HepG2 (cell line): ENCODE results near the gene MT1HL1. TPM values are rescaled to one million over a fixed set of nuclear protein-coding genes. Genes with fewer than 3 reads are reported as not detected.

Source experiments
- ATAC-seq: fragments of 200-7000 bp; cut with Tn5 transposase; 3 replicates; pipeline ENCODE4 v1.9.1; 2020; ENCODE audit warnings: mild to moderate bottlenecking, moderate library complexity
- BruUV-seq: library from RNA; stranded (reverse); fragments of 400-500 nt; replicated peaks from 2 replicates; lab custom pipeline; 2021; lab: Mats Ljungman, UMichigan
- CTCF ChIA-PET: fragments of 300-600 bp; formaldehyde crosslinking; extraction: SDS; loops from one replicate; lab custom pipeline; 2021; ENCODE audit warnings: low total read pairs, inconsistent platforms, low intra/inter-chr PET ratio; lab: Yijun Ruan, JAX
- POLR2A ChIA-PET: fragments of 350-600 bp; sonication (Branson Sonifier 250); formaldehyde crosslinking; loops from one replicate; lab custom pipeline; 2020; ENCODE audit warnings: antibody characterized with exemption, inconsistent platforms; lab: Yijun Ruan, JAX
- DNase-seq: peaks from one replicate; pipeline ENCODE4 v3.0.0-alpha.2; 2015; ENCODE audit warnings: low spot score
- FAIRE-seq: peaks from 3 replicates; lab custom pipeline; 2011; peaks lifted over from hg19 to GRCh38; lab: Jason Lieb, UNC
- H2AFZ ChIP-seq: one replicate; pipeline ENCODE4 v1.6.1; 2011; ENCODE audit warnings: low read length, inconsistent platforms
- H3K27ac ChIP-seq: fragments of 300-600 bp; 3 replicates; pipeline ENCODE4 v1.8.0; 2011; ENCODE audit warnings: mixed run types, mild to moderate bottlenecking, mixed read lengths, low read length, inconsistent platforms; ENCODE audit not compliant: insufficient read depth; ENCODE audit errors: extremely low read length
- H3K27me3 ChIP-seq, 2 experiments: fragments of 200-600 bp in 1 of 2; 2 replicates in 1 of 2; 3 replicates in 1 of 2; pipeline versions ENCODE4 v1.6.0 to v1.8.0; 2011; ENCODE audit warnings: low read length in 2 of 2, mild to moderate bottlenecking in 2 of 2, moderate library complexity in 2 of 2, inconsistent platforms in 1 of 2; ENCODE audit not compliant: insufficient read depth in 2 of 2, control insufficient read depth in 1 of 2
- H3K36me3 ChIP-seq, 2 experiments: fragments of 200-600 bp in 1 of 2; replicated peaks in 1 of 2; 2 replicates in 1 of 2; 3 replicates in 1 of 2; pipeline versions ENCODE4 v1.5.1 to v1.8.0; 2011; ENCODE audit warnings: low read length in 2 of 2, inconsistent platforms in 1 of 2; ENCODE audit not compliant: insufficient read depth in 2 of 2, control insufficient read depth in 1 of 2
- H3K4me1 ChIP-seq: 2 replicates; pipeline ENCODE4 v1.5.1; 2012; ENCODE audit warnings: low read length, inconsistent platforms; ENCODE audit not compliant: insufficient read depth
- H3K4me2 ChIP-seq: 2 replicates; pipeline ENCODE4 v1.6.0; 2011; ENCODE audit warnings: low read depth, low read length, inconsistent platforms
- H3K4me3 ChIP-seq, 3 experiments: fragments of 200-600 bp in 1 of 3; sonication (generic), shearing (Covaris generic) in 1 of 3; replicated peaks in 1 of 3; 2 replicates each; pipeline ENCODE4 v1.5.1; 2011 to 2016; ENCODE audit warnings: low read length in 3 of 3, inconsistent platforms in 2 of 3, low read depth in 2 of 3, mild to moderate bottlenecking in 2 of 3, control low read depth in 1 of 3, mixed read lengths in 1 of 3; ENCODE audit not compliant: insufficient read depth in 1 of 3
- H3K79me2 ChIP-seq: one replicate; pipeline ENCODE4 v1.6.1; 2011; ENCODE audit warnings: low read length, inconsistent platforms; ENCODE audit not compliant: insufficient read depth
- H3K9ac ChIP-seq: 2 replicates; pipeline ENCODE4 v1.6.0; 2011; ENCODE audit warnings: mild to moderate bottlenecking, low read depth, low read length, inconsistent platforms; ENCODE audit not compliant: insufficient read depth
- H3K9me3 ChIP-seq: 2 replicates; pipeline ENCODE4 v1.5.1; 2012; ENCODE audit warnings: mild to moderate bottlenecking, low read length
- H4K20me1 ChIP-seq: 2 replicates; pipeline ENCODE4 v1.6.0; 2011; ENCODE audit warnings: inconsistent platforms, mild to moderate bottlenecking, low read length, moderate library complexity; ENCODE audit not compliant: insufficient read depth
- CENPT ChIP-seq: sonication (generic); formaldehyde crosslinking; IDR thresholded peaks from 2 replicates; pipeline ENCODE4 v1.8.0; 2022; ENCODE audit warnings: low read depth, mild to moderate bottlenecking, moderate library complexity, missing genetic modification reagents
- SPEN ChIP-seq: sonication (generic); formaldehyde crosslinking; IDR thresholded peaks from 2 replicates; pipeline ENCODE4 v1.5.1; 2020; ENCODE audit warnings: low read depth, mild to moderate bottlenecking, missing genetic modification reagents
- USF2 ChIP-seq, 2 experiments: sonication (generic) in 1 of 2; formaldehyde crosslinking in 1 of 2; IDR thresholded peaks; 2 replicates each; pipeline versions ENCODE4 v1.5.1 to v1.6.1; 2011 to 2020; ENCODE audit warnings: borderline replicate concordance in 1 of 2, low read depth in 1 of 2, low read length in 1 of 2, mild to moderate bottlenecking in 1 of 2, missing genetic modification reagents in 1 of 2, moderate library complexity in 1 of 2
- ZNF580 ChIP-seq: IDR thresholded peaks from 2 replicates; pipeline ENCODE4 v1.6.1; 2016; ENCODE audit warnings: low read depth, borderline replicate concordance
- ZUFSP ChIP-seq: sonication (generic); formaldehyde crosslinking; IDR thresholded peaks from 2 replicates; pipeline ENCODE4 v1.9.0; 2021; ENCODE audit warnings: missing genetic modification reagents, mild to moderate bottlenecking, borderline replicate concordance
- in situ Hi-C: cut with HindIII; loops from 2 replicates; pipeline ENCODE4 v1.10.0; 2017; ENCODE audit warnings: low pct_unique_long_range_greater_than_20kb; ENCODE audit not compliant: extremely low pct_ligation_motif_present
- intact Hi-C: fragments of 100-400 bp; cut with micrococcal nuclease; formaldehyde crosslinking; loops from one replicate; pipeline ENCODE4 v1.10.0; 2022; ENCODE audit not compliant: unreplicated experiment
- polyA plus RNA-seq, 8 experiments: library from polyadenylated mRNA; depleted of rRNA in 3 of 8; stranded (reverse) in 7 of 8; unstranded in 1 of 8; fragments of >200 nt; fragmentation: Illumina TruSeq in 4 of 8; extraction: Trizol in 4 of 8; gene quantifications; 2 replicates each; pipeline versions ENCODE4 v1.2.1 to v1.2.3, GENCODE V29; 2011 to 2016; ENCODE audit warnings: low read depth in 4 of 8, missing spikeins in 1 of 8, mixed read lengths in 1 of 8; ENCODE audit not compliant: insufficient read depth in 1 of 8
- total RNA-seq, 5 experiments: library from RNA; depleted of rRNA; stranded (reverse); fragments of >200 nt; fragmentation: Illumina TruSeq; extraction: Trizol; gene quantifications; 2 replicates each; pipeline ENCODE4 v1.2.3, GENCODE V29; 2016; ENCODE audit warnings: low read depth in 1 of 5
- TF ChIP-seq, protein P1 (sequence below): IDR thresholded peaks from 2 replicates; pipeline ENCODE4 v1.6.1; 2016; ENCODE audit warnings: low read depth, control low read depth
- TF ChIP-seq, protein P2 (sequence below): sonication (generic); formaldehyde crosslinking; conservative IDR thresholded peaks from 2 replicates; pipeline ENCODE4 v1.8.0; 2022; ENCODE audit warnings: missing genetic modification reagents
- TF ChIP-seq, protein P3 (sequence below): IDR thresholded peaks from 2 replicates; pipeline ENCODE4 v1.6.1; 2016; ENCODE audit warnings: control low read depth
- TF ChIP-seq, protein P4 (sequence below): sonication (generic); formaldehyde crosslinking; IDR thresholded peaks from 2 replicates; pipeline ENCODE4 v1.9.0; 2022; ENCODE audit warnings: low read depth, missing genetic modification reagents

MT1HL1 gene
- total and polyA plus RNA-seq, 2 of the 13 experiments (the other 11 are each of a cell fraction or from before 2014, with no cell fraction given) = not detected

DNA sequence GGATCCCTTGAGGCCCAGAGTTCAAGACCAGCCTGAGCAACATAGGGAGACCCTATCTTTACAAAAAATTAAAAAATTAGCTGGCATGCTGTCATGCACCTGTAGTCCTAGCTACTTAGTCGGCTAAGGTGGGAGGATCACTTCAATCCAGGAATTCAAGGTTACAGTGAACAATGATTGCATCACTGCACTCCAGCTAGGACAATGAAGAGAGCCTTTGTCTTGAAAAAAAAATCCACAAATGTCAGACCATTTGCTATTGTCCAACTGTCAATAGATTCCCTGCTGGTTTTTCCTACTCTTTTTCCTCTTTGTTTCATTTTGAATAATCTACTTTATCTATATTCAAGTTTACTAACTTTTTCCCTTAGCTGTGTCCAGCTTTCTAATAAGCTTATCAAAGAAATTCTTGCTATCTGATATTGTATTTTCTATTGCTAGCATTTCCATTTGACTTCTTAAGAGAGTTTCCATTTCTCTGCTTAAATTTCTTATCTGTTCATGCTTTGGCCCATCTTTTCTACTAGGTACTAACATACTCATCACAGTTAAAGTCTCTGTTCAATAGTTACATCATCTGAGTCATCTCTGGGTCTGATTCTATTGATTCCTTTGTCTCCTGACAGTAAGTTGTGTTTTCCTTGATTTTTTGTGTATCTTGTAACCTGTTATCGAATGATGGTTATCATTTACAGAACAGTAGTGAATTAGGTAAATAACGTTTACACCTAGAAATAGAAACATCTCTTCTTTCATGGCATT is 14.8 kb downstream of the MT1HL1 start (continued):
- TF ChIP-seq, protein P1, sequence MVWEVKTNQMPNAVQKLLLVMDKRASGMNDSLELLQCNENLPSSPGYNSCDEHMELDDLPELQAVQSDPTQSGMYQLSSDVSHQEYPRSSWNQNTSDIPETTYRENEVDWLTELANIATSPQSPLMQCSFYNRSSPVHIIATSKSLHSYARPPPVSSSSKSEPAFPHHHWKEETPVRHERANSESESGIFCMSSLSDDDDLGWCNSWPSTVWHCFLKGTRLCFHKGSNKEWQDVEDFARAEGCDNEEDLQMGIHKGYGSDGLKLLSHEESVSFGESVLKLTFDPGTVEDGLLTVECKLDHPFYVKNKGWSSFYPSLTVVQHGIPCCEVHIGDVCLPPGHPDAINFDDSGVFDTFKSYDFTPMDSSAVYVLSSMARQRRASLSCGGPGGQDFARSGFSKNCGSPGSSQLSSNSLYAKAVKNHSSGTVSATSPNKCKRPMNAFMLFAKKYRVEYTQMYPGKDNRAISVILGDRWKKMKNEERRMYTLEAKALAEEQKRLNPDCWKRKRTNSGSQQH (CRISPR knock-in tag) = no peak
- TF ChIP-seq USF2 (IDR thresholded peaks at IDR 0.05; ENCODE audit: low read depth, low read length) = no peak
- no peak for TF ChIP-seq USF2 (CRISPR knock-in tag; IDR thresholded peaks at IDR 0.05; ENCODE audit: borderline replicate concordance)

DNA sequence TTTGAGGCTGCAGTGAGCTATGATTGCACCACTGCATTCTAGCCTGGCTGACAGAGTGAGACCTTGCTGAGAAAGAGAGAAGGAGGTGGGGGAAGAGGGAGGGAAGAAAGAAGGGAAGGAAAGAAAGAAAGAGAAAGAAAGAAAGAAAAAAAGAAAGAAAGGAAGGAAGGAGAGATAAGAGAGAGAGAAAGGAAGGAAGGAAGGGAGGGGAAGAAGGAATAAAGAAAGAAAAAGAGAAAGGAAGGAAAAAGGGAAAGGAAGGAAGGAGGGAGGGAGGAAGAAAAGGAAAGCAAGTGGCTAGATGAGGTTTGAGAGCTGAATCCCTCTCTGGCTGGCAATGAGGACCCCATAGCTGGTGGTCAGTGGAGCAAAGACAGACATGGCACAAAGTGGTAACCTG is 20.4 kb downstream of the MT1HL1 start:
- H3K4me2 ChIP-seq = no peak overlapping the region
- no peak for FAIRE-seq
- ChIA-PET POLR2A (no interaction called here), CTCF (no interaction called here)
- no peaks in the 10 kb centered on the region for H3K79me2 ChIP-seq
- H2AFZ ChIP-seq = no peak overlapping the region
- no peak for ATAC-seq
- H3K9me3 ChIP-seq = 0 out of 2 replicates have a peak, but pooled peaks cover 4% of the 10 kb centered on the region
- in situ Hi-C loops = no loop called here
- no peak overlapping the region for H3K9ac ChIP-seq
- H3K4me1 ChIP-seq = no peaks in the 10 kb centered on the region
- no peak overlapping the region for H3K27ac ChIP-seq
- no TSS peak for BruUV-seq
- peaks cover 0 to 7% of the 10 kb centered on the region in 2 experiments; a peak in 2 of 5 replicates for H3K27me3 ChIP-seq
- no peaks in the 10 kb centered on the region for H4K20me1 ChIP-seq
- intact Hi-C loops = no loop called here
- no peak overlapping the region for H3K4me3 ChIP-seq
- no peaks in the 10 kb centered on the region for H3K36me3 ChIP-seq
- DNase-seq = no peak
- TF ChIP-seq, protein P2, sequence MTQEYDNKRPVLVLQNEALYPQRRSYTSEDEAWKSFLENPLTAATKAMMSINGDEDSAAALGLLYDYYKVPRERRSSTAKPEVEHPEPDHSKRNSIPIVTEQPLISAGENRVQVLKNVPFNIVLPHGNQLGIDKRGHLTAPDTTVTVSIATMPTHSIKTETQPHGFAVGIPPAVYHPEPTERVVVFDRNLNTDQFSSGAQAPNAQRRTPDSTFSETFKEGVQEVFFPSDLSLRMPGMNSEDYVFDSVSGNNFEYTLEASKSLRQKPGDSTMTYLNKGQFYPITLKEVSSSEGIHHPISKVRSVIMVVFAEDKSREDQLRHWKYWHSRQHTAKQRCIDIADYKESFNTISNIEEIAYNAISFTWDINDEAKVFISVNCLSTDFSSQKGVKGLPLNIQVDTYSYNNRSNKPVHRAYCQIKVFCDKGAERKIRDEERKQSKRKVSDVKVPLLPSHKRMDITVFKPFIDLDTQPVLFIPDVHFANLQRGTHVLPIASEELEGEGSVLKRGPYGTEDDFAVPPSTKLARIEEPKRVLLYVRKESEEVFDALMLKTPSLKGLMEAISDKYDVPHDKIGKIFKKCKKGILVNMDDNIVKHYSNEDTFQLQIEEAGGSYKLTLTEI (CRISPR knock-in tag) = no peak
- TF ChIP-seq ZUFSP (no peak), ZNF580 (CRISPR knock-in tag) (no peak), CENPT (CRISPR knock-in tag) (no peak), SPEN (CRISPR knock-in tag) (no peak)
- TF ChIP-seq, protein P3, sequence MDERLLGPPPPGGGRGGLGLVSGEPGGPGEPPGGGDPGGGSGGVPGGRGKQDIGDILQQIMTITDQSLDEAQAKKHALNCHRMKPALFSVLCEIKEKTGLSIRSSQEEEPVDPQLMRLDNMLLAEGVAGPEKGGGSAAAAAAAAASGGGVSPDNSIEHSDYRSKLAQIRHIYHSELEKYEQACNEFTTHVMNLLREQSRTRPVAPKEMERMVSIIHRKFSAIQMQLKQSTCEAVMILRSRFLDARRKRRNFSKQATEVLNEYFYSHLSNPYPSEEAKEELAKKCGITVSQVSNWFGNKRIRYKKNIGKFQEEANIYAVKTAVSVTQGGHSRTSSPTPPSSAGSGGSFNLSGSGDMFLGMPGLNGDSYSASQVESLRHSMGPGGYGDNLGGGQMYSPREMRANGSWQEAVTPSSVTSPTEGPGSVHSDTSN (CRISPR knock-in tag) = no peak
- TF ChIP-seq, protein P4, sequence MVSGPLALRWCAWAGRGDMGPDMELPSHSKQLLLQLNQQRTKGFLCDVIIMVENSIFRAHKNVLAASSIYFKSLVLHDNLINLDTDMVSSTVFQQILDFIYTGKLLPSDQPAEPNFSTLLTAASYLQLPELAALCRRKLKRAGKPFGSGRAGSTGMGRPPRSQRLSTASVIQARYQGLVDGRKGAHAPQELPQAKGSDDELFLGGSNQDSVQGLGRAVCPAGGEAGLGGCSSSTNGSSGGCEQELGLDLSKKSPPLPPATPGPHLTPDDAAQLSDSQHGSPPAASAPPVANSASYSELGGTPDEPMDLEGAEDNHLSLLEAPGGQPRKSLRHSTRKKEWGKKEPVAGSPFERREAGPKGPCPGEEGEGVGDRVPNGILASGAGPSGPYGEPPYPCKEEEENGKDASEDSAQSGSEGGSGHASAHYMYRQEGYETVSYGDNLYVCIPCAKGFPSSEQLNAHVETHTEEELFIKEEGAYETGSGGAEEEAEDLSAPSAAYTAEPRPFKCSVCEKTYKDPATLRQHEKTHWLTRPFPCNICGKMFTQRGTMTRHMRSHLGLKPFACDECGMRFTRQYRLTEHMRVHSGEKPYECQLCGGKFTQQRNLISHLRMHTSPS (CRISPR knock-in tag) = no peak
